H1 (cell line): ENCODE results near the gene ZCCHC3. TPM values are rescaled to one million over a fixed set of nuclear protein-coding genes. Genes with fewer than 3 reads are reported as not detected.

Source experiments
- CBX5 ChIP-seq: fragments of 300-800, 300-1000 bp; sonication (generic); IDR thresholded peaks from 2 replicates; pipeline ENCODE4 v1.7.1; 2016; ENCODE audit warnings: antibody characterized with exemption, low read length, low read depth
- CBX8 ChIP-seq: fragments of 300-800, 300-1000 bp; sonication (generic); IDR thresholded peaks from 2 replicates; pipeline ENCODE4 v1.7.1; 2016; ENCODE audit warnings: low read depth, low read length, borderline replicate concordance
- CHD1 ChIP-seq: IDR thresholded peaks from 2 replicates; pipeline ENCODE4 v1.6.1; 2012; ENCODE audit warnings: low read depth, low read length, improper control_type of control experiment
- EGR1 ChIP-seq: IDR thresholded peaks from 2 replicates; pipeline ENCODE4 v1.6.1; 2011; ENCODE audit warnings: low read depth, low read length, borderline replicate concordance
- FOSL1 ChIP-seq: IDR thresholded peaks from 2 replicates; pipeline ENCODE4 v1.6.1; 2011; ENCODE audit warnings: mild to moderate bottlenecking, low read depth, low read length, moderate library complexity; ENCODE audit not compliant: insufficient read depth
- GABPA ChIP-seq: IDR thresholded peaks from 2 replicates; pipeline ENCODE4 v1.6.1; 2011; ENCODE audit warnings: mild to moderate bottlenecking, low read length, moderate library complexity, borderline replicate concordance; ENCODE audit not compliant: insufficient read depth
- HDAC6 ChIP-seq: IDR thresholded peaks from one replicate; pipeline ENCODE4 v1.7.1; 2012; ENCODE audit warnings: low read depth, mild to moderate bottlenecking, inconsistent platforms, low read length, moderate library complexity
- KDM4A ChIP-seq: IDR thresholded peaks from one replicate; pipeline ENCODE4 v1.7.1; 2012; ENCODE audit warnings: low read depth, mild to moderate bottlenecking, moderate library complexity, low read length, inconsistent platforms; ENCODE audit not compliant: severe bottlenecking
- MAFK ChIP-seq: IDR thresholded peaks from 2 replicates; pipeline ENCODE4 v1.6.1; 2012; ENCODE audit warnings: low read depth, mild to moderate bottlenecking, improper control_type of control experiment, low read length
- NANOG ChIP-seq: IDR thresholded peaks from 2 replicates; pipeline ENCODE4 v1.6.1; 2011; ENCODE audit warnings: low read length, low read depth, mild to moderate bottlenecking, inconsistent platforms; ENCODE audit not compliant: insufficient read depth, poor library complexity, severe bottlenecking
- POLR2AphosphoS5 ChIP-seq: IDR thresholded peaks from 2 replicates; pipeline ENCODE4 v1.6.1; 2011; ENCODE audit warnings: low read depth, low read length
- SP1 ChIP-seq: IDR thresholded peaks from 2 replicates; pipeline ENCODE4 v1.6.1; 2011; ENCODE audit warnings: low read depth, low read length
- SP2 ChIP-seq: IDR thresholded peaks from 2 replicates; pipeline ENCODE4 v1.6.1; 2012; ENCODE audit warnings: mild to moderate bottlenecking, low read length, inconsistent platforms
- SRF ChIP-seq: IDR thresholded peaks from 2 replicates; pipeline ENCODE4 v1.6.1; 2011; ENCODE audit warnings: mild to moderate bottlenecking, low read depth, low read length, moderate library complexity
- TBP ChIP-seq: IDR thresholded peaks from 2 replicates; pipeline ENCODE4 v1.6.1; 2011; ENCODE audit warnings: low read depth, low read length, improper control_type of control experiment
- polyA plus RNA-seq, 7 experiments: library from polyadenylated mRNA; depleted of rRNA in 3 of 7; stranded (reverse) in 5 of 7; unstranded in 2 of 7; fragments of >200 nt in 5 of 7; fragments of 200-250 nt in 2 of 7; gene quantifications; 1 replicate in 5 of 7; 2 replicates in 1 of 7; 4 replicates in 1 of 7; pipeline versions ENCODE4 v1.2.1 to v1.2.3, GENCODE V29; 2011 to 2013; ENCODE audit warnings: missing spikeins in 2 of 7, mixed read lengths in 2 of 7
- total RNA-seq: library from RNA; stranded (reverse); fragmentation: NEBNext Ultra II Directional; extraction: Animal tissue kit (Norgen Biotek cat#: 25700); gene quantifications from 2 replicates; pipeline ENCODE4 v1.2.1, GENCODE V29; 2021
- TF ChIP-seq, protein P1 (sequence below): IDR thresholded peaks from 2 replicates; pipeline ENCODE4 v1.6.1; 2012; ENCODE audit warnings: inconsistent platforms

ZCCHC3 gene
- total and polyA plus RNA-seq, 2 of the 8 experiments (the other 6 are each of a cell fraction or from before 2014, with no cell fraction given): 33.7 to 52.4 TPM

GRCh38 chr20:266596-267562, 30.5 kb upstream of the ZCCHC3 start (continued):
- TF ChIP-seq CHD1 (no peak), SP2 (no peak), HDAC6 (no peak), TBP (peak; percentile 82), SP1 (peak; percentile 43; the same call in 1 of the 2 replicates), POLR2AphosphoS5 (peak; percentile 93), EGR1 (no peak), FOSL1 (no peak), SRF (no peak), MAFK (no peak), GABPA (no peak; the same call in 1 of the 2 replicates), CBX5 (no peak), CBX8 (no peak), NANOG (no peak), KDM4A (peak; percentile 87)
- TF ChIP-seq, protein P1, sequence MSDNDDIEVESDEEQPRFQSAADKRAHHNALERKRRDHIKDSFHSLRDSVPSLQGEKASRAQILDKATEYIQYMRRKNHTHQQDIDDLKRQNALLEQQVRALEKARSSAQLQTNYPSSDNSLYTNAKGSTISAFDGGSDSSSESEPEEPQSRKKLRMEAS: peak; percentile 88
